Neural cell (in vitro differentiated cells): ENCODE results near the gene DIO2. TPM values are rescaled to one million over a fixed set of nuclear protein-coding genes. Genes with fewer than 3 reads are reported as not detected.

ENCODE experiments used
- H2AFZ ChIP-seq: fragments of 200-600, 300-800 bp; sonication (generic), shearing (Covaris generic); 2 replicates; pipeline ENCODE4 v1.6.0; 2014; ENCODE audit warnings: low read depth, mild to moderate bottlenecking, antibody characterized with exemption, low read length, moderate library complexity
- H3F3A ChIP-seq: fragments of 200-600 bp; shearing (Covaris generic); 2 replicates; pipeline ENCODE4 v1.6.1; 2016; ENCODE audit warnings: mild to moderate bottlenecking, moderate library complexity, mixed read lengths, antibody characterized with exemption, low read length; ENCODE audit not compliant: insufficient read depth, poor library complexity, severe bottlenecking
- H3K27ac ChIP-seq: fragments of 200-600, 300-800 bp; sonication (generic), shearing (Covaris generic); 2 replicates; pipeline ENCODE4 v1.5.1; 2014; ENCODE audit warnings: mild to moderate bottlenecking, low read length, moderate library complexity
- H3K27me3 ChIP-seq: fragments of 300-800, 200-600 bp; sonication (generic), shearing (Covaris generic); 2 replicates; pipeline ENCODE4 v1.6.0; 2014; ENCODE audit warnings: mild to moderate bottlenecking, low read depth, low read length, moderate library complexity; ENCODE audit not compliant: insufficient read depth
- H3K36me3 ChIP-seq: fragments of 300-800, 200-600 bp; sonication (generic), shearing (Covaris generic); 2 replicates; pipeline ENCODE4 v1.5.1; 2014; ENCODE audit warnings: mild to moderate bottlenecking, antibody characterized with exemption, low read length, moderate library complexity; ENCODE audit not compliant: insufficient read depth
- H3K4me2 ChIP-seq: fragments of 300-800, 200-600 bp; sonication (generic), shearing (Covaris generic); 2 replicates; pipeline ENCODE4 v1.6.0; 2014; ENCODE audit warnings: mild to moderate bottlenecking, low read length
- H3K4me3 ChIP-seq: fragments of 300-800, 200-600 bp; sonication (generic), shearing (Covaris generic); 2 replicates; pipeline ENCODE4 v1.5.1; 2014; ENCODE audit warnings: mild to moderate bottlenecking, low read length, moderate library complexity
- H3K79me2 ChIP-seq: fragments of 200-600 bp; shearing (Covaris generic); replicated peaks from 2 replicates; pipeline ENCODE4 v1.6.0; 2014; ENCODE audit warnings: mild to moderate bottlenecking, low read length, moderate library complexity; ENCODE audit not compliant: insufficient read depth
- H3K9ac ChIP-seq: fragments of 300-800, 200-600 bp; sonication (generic), shearing (Covaris generic); 2 replicates; pipeline ENCODE4 v1.6.1; 2016; ENCODE audit warnings: mild to moderate bottlenecking, low read length, mixed read lengths
- H3K9me2 ChIP-seq: fragments of 200-600 bp; shearing (Covaris generic); 2 replicates; pipeline ENCODE4 v1.6.1; 2016; ENCODE audit warnings: mild to moderate bottlenecking, low read length, mixed read lengths; ENCODE audit not compliant: insufficient read depth
- H3K9me3 ChIP-seq: fragments of 200-600, 300-800 bp; sonication (generic), shearing (Covaris generic); 2 replicates; pipeline ENCODE4 v1.6.1; 2016; ENCODE audit warnings: mild to moderate bottlenecking, mixed run types, low read length, moderate library complexity, mixed read lengths
- H4K20me1 ChIP-seq: fragments of 200-600 bp; shearing (Covaris generic); 2 replicates; pipeline ENCODE4 v1.6.1; 2016; ENCODE audit warnings: mild to moderate bottlenecking, mixed run types; ENCODE audit not compliant: insufficient read depth
- CTCF ChIP-seq: fragments of 450-650 bp; IDR thresholded peaks from 2 replicates; pipeline ENCODE4 v1.5.1; 2014; ENCODE audit warnings: antibody characterized with exemption, mild to moderate bottlenecking, moderate library complexity; ENCODE audit not compliant: poor library complexity, severe bottlenecking
- EP300 ChIP-seq: fragments of 450-650 bp; conservative IDR thresholded peaks from 2 replicates; pipeline ENCODE4 v1.6.1; 2014; ENCODE audit warnings: antibody characterized with exemption, mild to moderate bottlenecking, moderate library complexity; ENCODE audit not compliant: poor library complexity, severe bottlenecking
- EZH2 ChIP-seq: fragments of 200-600, 300-800 bp; shearing (Covaris generic), sonication (generic); IDR thresholded peaks from 2 replicates; pipeline ENCODE4 v1.6.1; 2014; ENCODE audit warnings: antibody characterized with exemption, low read length, borderline replicate concordance, mild to moderate bottlenecking; ENCODE audit not compliant: insufficient read depth, poor library complexity, severe bottlenecking
- MXI1 ChIP-seq: fragments of 450-650 bp; conservative IDR thresholded peaks from 2 replicates; pipeline ENCODE4 v1.6.1; 2014; ENCODE audit warnings: antibody characterized with exemption, mild to moderate bottlenecking; ENCODE audit not compliant: poor library complexity, severe bottlenecking
- POLR2AphosphoS5 ChIP-seq: IDR thresholded peaks from 2 replicates; pipeline ENCODE4 v1.6.1; 2012
- RAD21 ChIP-seq: fragments of 450-650 bp; conservative IDR thresholded peaks from 2 replicates; pipeline ENCODE4 v1.6.1; 2014; ENCODE audit warnings: antibody characterized with exemption, mild to moderate bottlenecking, moderate library complexity
- REST ChIP-seq: IDR thresholded peaks from 2 replicates; pipeline ENCODE4 v1.6.1; 2012; ENCODE audit warnings: borderline replicate concordance
- SMC3 ChIP-seq: fragments of 450-650 bp; conservative IDR thresholded peaks from 2 replicates; pipeline ENCODE4 v1.6.1; 2014; ENCODE audit warnings: antibody characterized with exemption, mild to moderate bottlenecking, moderate library complexity; ENCODE audit not compliant: poor library complexity
- TAF1 ChIP-seq: IDR thresholded peaks from 2 replicates; pipeline ENCODE4 v1.6.1; 2012; ENCODE audit warnings: low read depth
- polyA plus RNA-seq: library from polyadenylated mRNA; depleted of rRNA; stranded (reverse); fragments of >200 nt; gene quantifications from 2 replicates; pipeline ENCODE4 v1.2.3, GENCODE V29; 2014

DIO2 gene
- polyA plus RNA-seq, 1 donor from 2014 or later, result 1.3 TPM

- Histone ChIP-seq H3K9ac (no peak overlapping the region), H3K9me3 (no peaks in the 10 kb centered on the region), H3K9me2 (no peaks in the 10 kb centered on the region), H3K4me3 (no peak overlapping the region), H2AFZ (no peak overlapping the region), H3K27ac (no peak overlapping the region), H3K36me3 (no peaks in the 10 kb centered on the region), H3K79me2 (no peaks in the 10 kb centered on the region), H3F3A (no peaks in the 10 kb centered on the region), H3K4me2 (no peak overlapping the region), H3K27me3 (no peaks in the 10 kb centered on the region), H4K20me1 (no peaks in the 10 kb centered on the region)
- no peak for TF ChIP-seq REST
- no peak for TF ChIP-seq SMC3
- TF ChIP-seq EP300, result no peak
- TF ChIP-seq EZH2, result no peak
- no peak for TF ChIP-seq TAF1
- no peak for TF ChIP-seq POLR2AphosphoS5
- TF ChIP-seq CTCF, result no peak
- TF ChIP-seq RAD21, result no peak
- TF ChIP-seq MXI1, result no peak
These were observed 2.8 kb downstream of the DIO2 start for GRCh38 chr14:80208461-80208860.

GRCh38 chr14:80206351-80207080 lies 4.8 kb downstream of the DIO2 start:
- no peak overlapping the region for H3K4me2 ChIP-seq
- no peak overlapping the region for H3K27ac ChIP-seq
- no peaks in the 10 kb centered on the region for H3K27me3 ChIP-seq
- no peak overlapping the region for H3K4me3 ChIP-seq
- H3K79me2 ChIP-seq, result no peaks in the 10 kb centered on the region
- no peaks in the 10 kb centered on the region for H3K9me2 ChIP-seq
- H4K20me1 ChIP-seq, result no peaks in the 10 kb centered on the region
- H3K9me3 ChIP-seq, result no peaks in the 10 kb centered on the region
- no peak overlapping the region for H3K9ac ChIP-seq
- H3K36me3 ChIP-seq, result no peaks in the 10 kb centered on the region
- TF ChIP-seq EP300 (no peak), RAD21 (no peak), CTCF (no peak), MXI1 (no peak), POLR2AphosphoS5 (no peak)
- no peak overlapping the region for H2AFZ ChIP-seq
- no peaks in the 10 kb centered on the region for H3F3A ChIP-seq
